K562 (cell line): Measurements from ENCODE around the gene ZNF691. TPM values are rescaled to one million over a fixed set of nuclear protein-coding genes. Genes with fewer than 3 reads are reported as not detected.
A peak's percentile ranks its signal among the peaks of the same experiment; 100 is the strongest.

Source experiments
- CTBP1 ChIP-seq: fragments of 450-650 bp; IDR thresholded peaks from 2 replicates; pipeline ENCODE4 v1.6.1; 2016; ENCODE audit warnings: borderline replicate concordance
- CXXC5 ChIP-seq: fragments of 250-450 bp; sonication (Bioruptor Pico); IDR thresholded peaks from 2 replicates; pipeline ENCODE4 v1.8.0; 2022; ENCODE audit warnings: inconsistent platforms, mild to moderate bottlenecking, moderate library complexity
- FUS ChIP-seq: fragments of 200-400 bp; formaldehyde crosslinking; optimal IDR thresholded peaks from 2 replicates; pipeline ENCODE3; 2017; ENCODE audit warnings: low read depth, low read length
- NFE2 ChIP-seq: IDR thresholded peaks from 2 replicates; pipeline ENCODE4 v1.6.1; 2014; ENCODE audit warnings: antibody characterized with exemption, low read depth
- NR2C2 ChIP-seq, 2 experiments: fragments of 200-800 bp in 1 of 2; sonication (Bioruptor generic) in 1 of 2; sonication (generic) in 1 of 2; formaldehyde crosslinking in 1 of 2; IDR thresholded peaks; 2 replicates each; pipeline versions ENCODE4 v1.6.1 to v1.8.0; 2016 to 2022; ENCODE audit warnings: mild to moderate bottlenecking in 1 of 2, missing compliant biosample characterization in 1 of 2, missing genetic modification characterization in 1 of 2, missing genetic modification reagents in 1 of 2
- PURB ChIP-seq: sonication (generic); formaldehyde crosslinking; IDR thresholded peaks from 2 replicates; pipeline ENCODE4 v1.9.0; 2021; ENCODE audit warnings: low read depth, mild to moderate bottlenecking, missing genetic modification reagents
- RBM39 ChIP-seq: fragments of 200-400 bp; formaldehyde crosslinking; optimal IDR thresholded peaks from 2 replicates; pipeline ENCODE3; 2018; ENCODE audit warnings: low read depth, low read length
- SAFB2 ChIP-seq: fragments of 200-400 bp; formaldehyde crosslinking; IDR thresholded peaks from 2 replicates; pipeline ENCODE4 v1.6.1; 2018; ENCODE audit warnings: borderline replicate concordance, low read length, low read depth, moderate library complexity; ENCODE audit not compliant: severe bottlenecking
- SMARCB1 ChIP-seq: IDR thresholded peaks from 2 replicates; pipeline ENCODE4 v1.6.1; 2011; ENCODE audit warnings: improper control_type of control experiment, low read depth; ENCODE audit not compliant: insufficient read length
- SUPT5H ChIP-seq: fragments of 450-650 bp; IDR thresholded peaks from 2 replicates; pipeline ENCODE4 v1.6.1; 2016
- YBX1 ChIP-seq: fragments of 450-650 bp; IDR thresholded peaks from 2 replicates; pipeline ENCODE4 v1.7.1; 2016; ENCODE audit warnings: mild to moderate bottlenecking
- ZNF717 ChIP-seq: fragments of 250-450 bp; sonication (Bioruptor Pico); IDR thresholded peaks from 2 replicates; pipeline ENCODE4 v1.5.0; 2021
- ZSCAN29 ChIP-seq: fragments of 450-650 bp; IDR thresholded peaks from 2 replicates; pipeline ENCODE4 v1.6.1; 2017
- polyA plus RNA-seq, 8 experiments: library from polyadenylated mRNA; depleted of rRNA in 4 of 8; stranded (reverse) in 5 of 8; unstranded in 3 of 8; fragments of >200 nt; fragmentation: Nextera tagmentation in 2 of 8; fragmentation: Illumina TruSeq in 1 of 8; extraction: Ambion mirVana in 2 of 8; extraction: Trizol in 1 of 8; gene quantifications; 2 replicates each; pipeline versions ENCODE4 v1.2.1 to v1.2.3, GENCODE V29; 2011 to 2014; ENCODE audit warnings: inconsistent platforms in 1 of 8, missing spikeins in 1 of 8
- total RNA-seq, 7 experiments: library from RNA; depleted of rRNA in 6 of 7; stranded (reverse); fragments of >200 nt in 6 of 7; fragmentation: Illumina TruSeq in 2 of 7; extraction: Trizol in 2 of 7; gene quantifications; 2 replicates each; pipeline versions ENCODE4 v1.2.1 to v1.2.3, GENCODE V29; 2011 to 2021; ENCODE audit warnings: low replicate concordance in 1 of 7
- TF ChIP-seq, protein P1 (sequence below): fragments of 450-650 bp; IDR thresholded peaks from 2 replicates; pipeline ENCODE4 v1.6.1; 2017; ENCODE audit warnings: antibody characterized with exemption
- TF ChIP-seq, protein P2 (sequence below): sonication (generic); formaldehyde crosslinking; IDR thresholded peaks from 2 replicates; pipeline ENCODE4 v1.8.0; 2022; ENCODE audit warnings: missing genetic modification reagents, mild to moderate bottlenecking, borderline replicate concordance
- TF ChIP-seq, protein P3 (sequence below): fragments of 450-650 bp; IDR thresholded peaks from 2 replicates; pipeline ENCODE4 v1.7.0; 2016; ENCODE audit warnings: borderline replicate concordance
- TF ChIP-seq, protein P4 (sequence below): IDR thresholded peaks from 2 replicates; pipeline ENCODE4 v1.6.1; 2011; ENCODE audit not compliant: insufficient read length; ENCODE audit errors: extremely low read depth

ZNF691 gene
- total and polyA plus RNA-seq, 9 of the 15 experiments (the other 6 are each of a cell fraction or from before 2014, with no cell fraction given), result 10.7 to 30.4 (median 14.8) TPM

DNA sequence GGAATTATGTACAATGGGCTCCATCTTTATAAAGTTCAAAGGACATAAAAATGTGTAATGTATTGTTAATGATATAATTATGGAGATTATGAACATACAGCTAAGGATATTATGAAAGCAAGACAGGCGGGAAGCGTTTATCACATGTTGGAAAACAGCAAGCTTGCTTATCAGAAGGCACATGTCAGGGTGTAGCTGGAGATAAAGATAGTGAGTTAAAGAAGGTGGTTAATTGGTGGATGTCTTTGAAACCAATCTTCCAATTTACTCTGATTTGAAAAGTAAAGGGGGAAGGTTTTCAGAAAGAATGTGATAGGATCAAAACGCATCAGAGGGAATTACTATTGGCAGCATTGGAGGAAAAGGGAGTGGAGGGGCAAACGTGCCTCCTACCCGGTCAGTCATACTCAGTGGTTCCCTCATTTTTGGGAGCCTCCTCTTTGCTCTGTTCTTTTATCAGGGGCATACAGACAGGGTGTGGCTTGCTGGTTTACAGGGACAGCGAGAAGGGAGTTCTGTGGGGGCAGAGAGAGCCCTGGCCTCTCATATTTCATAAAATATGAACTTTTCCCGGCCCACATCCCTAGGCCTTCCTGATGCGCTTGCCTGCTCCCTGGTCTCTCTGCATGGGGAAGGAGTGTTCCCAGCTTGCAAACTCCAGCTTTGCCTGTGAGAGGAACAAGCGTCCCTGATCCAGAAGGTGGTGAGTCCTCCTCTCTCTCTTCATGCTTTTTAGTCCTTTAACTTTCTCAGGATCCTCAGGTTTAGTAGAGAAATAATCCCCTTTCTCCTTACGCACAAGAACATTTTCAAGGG is 21.2 kb upstream of the ZNF691 start (continued):
- TF ChIP-seq, protein P1, sequence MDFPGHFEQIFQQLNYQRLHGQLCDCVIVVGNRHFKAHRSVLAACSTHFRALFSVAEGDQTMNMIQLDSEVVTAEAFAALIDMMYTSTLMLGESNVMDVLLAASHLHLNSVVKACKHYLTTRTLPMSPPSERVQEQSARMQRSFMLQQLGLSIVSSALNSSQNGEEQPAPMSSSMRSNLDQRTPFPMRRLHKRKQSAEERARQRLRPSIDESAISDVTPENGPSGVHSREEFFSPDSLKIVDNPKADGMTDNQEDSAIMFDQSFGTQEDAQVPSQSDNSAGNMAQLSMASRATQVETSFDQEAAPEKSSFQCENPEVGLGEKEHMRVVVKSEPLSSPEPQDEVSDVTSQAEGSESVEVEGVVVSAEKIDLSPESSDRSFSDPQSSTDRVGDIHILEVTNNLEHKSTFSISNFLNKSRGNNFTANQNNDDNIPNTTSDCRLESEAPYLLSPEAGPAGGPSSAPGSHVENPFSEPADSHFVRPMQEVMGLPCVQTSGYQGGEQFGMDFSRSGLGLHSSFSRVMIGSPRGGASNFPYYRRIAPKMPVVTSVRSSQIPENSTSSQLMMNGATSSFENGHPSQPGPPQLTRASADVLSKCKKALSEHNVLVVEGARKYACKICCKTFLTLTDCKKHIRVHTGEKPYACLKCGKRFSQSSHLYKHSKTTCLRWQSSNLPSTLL, result no peak
- TF ChIP-seq NFE2 (peak; percentile 15; the same call in 1 of the 2 replicates), YBX1 (no peak), SUPT5H (peak; percentile 49; the same call in 1 of the 2 replicates), CXXC5 (CRISPR knock-in tag) (peak; percentile 81), ZSCAN29 (no peak), CTBP1 (peak; percentile 80), FUS (no peak), PURB (no peak), SAFB2 (no peak), NR2C2 (CRISPR knock-in tag; IDR thresholded peaks at IDR 0.05) (no peak), NR2C2 (tag; IDR thresholded peaks at IDR 0.05) (peak; percentile 68), ZNF717 (CRISPR knock-in tag) (no peak), SMARCB1 (peak; percentile 90), RBM39 (no peak)
- TF ChIP-seq, protein P2, sequence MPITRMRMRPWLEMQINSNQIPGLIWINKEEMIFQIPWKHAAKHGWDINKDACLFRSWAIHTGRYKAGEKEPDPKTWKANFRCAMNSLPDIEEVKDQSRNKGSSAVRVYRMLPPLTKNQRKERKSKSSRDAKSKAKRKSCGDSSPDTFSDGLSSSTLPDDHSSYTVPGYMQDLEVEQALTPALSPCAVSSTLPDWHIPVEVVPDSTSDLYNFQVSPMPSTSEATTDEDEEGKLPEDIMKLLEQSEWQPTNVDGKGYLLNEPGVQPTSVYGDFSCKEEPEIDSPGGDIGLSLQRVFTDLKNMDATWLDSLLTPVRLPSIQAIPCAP (CRISPR knock-in tag), result no peak
- TF ChIP-seq, protein P3, sequence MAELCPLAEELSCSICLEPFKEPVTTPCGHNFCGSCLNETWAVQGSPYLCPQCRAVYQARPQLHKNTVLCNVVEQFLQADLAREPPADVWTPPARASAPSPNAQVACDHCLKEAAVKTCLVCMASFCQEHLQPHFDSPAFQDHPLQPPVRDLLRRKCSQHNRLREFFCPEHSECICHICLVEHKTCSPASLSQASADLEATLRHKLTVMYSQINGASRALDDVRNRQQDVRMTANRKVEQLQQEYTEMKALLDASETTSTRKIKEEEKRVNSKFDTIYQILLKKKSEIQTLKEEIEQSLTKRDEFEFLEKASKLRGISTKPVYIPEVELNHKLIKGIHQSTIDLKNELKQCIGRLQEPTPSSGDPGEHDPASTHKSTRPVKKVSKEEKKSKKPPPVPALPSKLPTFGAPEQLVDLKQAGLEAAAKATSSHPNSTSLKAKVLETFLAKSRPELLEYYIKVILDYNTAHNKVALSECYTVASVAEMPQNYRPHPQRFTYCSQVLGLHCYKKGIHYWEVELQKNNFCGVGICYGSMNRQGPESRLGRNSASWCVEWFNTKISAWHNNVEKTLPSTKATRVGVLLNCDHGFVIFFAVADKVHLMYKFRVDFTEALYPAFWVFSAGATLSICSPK, result no peak
- TF ChIP-seq, protein P4, sequence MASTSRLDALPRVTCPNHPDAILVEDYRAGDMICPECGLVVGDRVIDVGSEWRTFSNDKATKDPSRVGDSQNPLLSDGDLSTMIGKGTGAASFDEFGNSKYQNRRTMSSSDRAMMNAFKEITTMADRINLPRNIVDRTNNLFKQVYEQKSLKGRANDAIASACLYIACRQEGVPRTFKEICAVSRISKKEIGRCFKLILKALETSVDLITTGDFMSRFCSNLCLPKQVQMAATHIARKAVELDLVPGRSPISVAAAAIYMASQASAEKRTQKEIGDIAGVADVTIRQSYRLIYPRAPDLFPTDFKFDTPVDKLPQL, result no peak
